ENCODE data around the gene MLC1. TPM values are rescaled to one million over a fixed set of nuclear protein-coding genes. Genes with fewer than 3 reads are reported as not detected.

Gene MLC1
- total RNA-seq, result under 0.01 TPM in 2 replicates

DNA sequence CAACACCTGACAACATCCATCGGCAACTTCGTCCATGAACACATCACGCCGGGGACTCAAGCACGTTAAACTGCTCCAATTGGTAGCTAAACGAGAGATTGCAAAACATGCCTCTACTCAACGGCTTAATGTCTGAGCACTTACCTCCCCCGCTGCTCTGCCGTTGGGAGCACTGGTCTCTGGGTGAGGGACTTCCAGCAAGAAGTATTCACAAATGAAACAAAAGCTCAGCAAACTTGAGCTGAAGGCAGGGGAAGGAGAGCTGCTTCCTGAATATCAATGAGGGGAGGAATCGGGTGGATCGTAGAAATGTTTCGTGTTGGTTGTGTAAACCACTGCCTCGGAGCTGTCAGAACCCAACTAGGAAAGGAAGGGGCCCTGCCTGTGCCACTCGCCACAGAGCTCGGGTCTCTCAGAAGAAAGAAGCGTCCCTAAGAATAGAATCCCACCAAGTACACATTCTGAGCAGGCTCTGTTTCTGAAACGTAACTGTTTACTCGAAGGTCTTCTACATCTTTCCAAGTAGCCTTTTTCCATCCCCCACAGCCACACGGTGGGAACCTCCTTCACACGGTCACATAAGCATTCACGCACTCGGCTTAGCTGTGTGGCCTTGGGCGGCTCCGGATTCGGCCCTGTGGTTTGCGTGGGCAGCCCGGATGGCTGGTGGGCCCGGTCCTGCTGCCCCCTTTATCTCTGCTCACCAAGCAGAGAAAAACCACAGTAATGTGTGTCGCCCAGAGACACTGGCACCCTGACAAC, at the start of gene MLC1:
TSS of gene MLC1 (minus strand) at position 216 of the 762 bp plus-strand sequence. CDS start 524 bp downstream, outside the sequence.

DNA sequence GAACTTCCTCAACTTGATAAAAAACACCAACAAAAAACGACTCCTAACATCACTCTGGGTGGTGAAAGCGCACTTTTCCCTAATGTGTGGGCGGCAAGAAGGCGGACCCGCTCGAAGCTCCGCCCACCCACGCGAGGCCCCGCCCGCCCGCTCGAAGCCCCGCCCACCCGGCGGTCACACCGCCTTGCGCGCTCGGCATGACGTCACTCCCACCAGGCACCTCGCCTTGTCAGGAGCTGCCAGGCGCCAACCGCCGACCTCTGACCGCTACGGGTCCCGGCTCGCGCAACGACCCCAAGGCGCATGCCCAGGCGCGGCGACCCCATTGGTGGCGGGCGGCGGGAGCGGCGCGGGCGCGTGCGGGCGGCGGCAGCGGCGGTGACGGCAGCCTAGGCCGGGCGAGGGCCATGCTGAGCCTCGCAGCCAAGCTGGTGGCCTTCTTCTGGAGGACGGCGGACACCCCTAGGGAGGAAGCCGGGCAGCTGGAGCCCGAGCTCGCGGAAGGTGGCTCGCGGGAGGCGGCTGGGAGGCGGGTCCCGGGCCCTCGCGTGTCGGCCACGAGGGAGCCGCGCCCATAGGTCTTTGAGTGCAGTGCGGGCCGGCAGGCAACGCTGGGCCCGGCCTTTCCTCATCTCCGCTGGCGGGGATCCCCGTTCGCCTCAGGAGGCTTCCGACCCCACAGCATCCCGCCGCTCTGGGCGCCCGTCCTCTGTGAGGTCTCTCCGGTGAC, 4.6 kb upstream of the MLC1 start, which contains the start of gene MOV10L1:
TSS of gene MOV10L1 (plus strand) at position 325 of the 730 bp plus-strand sequence. CDS start at position 408, 83 bp downstream.

DNA sequence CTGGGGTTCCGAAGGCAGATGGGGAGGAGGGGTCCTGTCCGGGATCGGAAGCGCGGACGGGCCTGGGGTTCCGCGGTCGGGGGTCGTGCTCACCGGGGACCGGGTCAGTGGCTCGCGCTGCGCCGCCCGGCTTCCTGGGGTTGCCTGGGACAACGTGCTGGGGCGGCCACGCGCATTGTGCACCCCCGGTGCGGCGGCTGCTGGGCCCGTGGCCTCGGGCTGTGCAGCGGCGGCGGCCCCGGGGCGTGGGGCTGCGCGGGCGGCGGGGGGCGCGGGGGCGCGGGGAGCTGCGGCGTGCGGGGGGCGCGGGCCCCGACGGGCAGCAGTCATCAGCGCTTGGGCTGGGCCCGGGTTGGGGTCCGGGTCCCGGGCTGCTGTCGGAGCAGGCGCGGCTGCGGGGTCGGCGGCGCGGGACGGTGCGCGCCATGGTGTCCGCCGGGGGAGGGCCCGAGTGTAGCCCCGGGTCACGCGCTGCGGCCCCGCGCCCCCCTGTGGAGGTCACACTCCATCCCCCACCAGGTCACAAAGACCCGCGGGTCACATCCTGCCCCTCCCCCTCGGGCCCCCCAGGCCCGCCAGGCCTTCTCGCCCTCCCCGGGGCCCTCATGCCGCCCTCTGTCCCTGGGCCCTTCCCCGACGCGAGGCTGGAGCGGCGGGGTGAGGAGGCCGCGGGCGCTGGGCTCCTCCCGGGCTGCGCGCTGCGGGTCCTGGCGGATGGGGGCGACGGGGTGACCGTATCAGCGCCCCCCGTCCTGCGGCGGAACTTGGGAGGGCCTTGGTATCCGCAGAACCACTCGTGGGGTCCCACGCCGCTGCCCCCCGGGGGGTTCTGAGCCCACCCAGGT, 26.9 kb downstream of the MLC1 start, which contains the start of gene TTLL8:
TSS of gene TTLL8 (minus strand) at position 238 of the 845 bp plus-strand sequence.

DNA sequence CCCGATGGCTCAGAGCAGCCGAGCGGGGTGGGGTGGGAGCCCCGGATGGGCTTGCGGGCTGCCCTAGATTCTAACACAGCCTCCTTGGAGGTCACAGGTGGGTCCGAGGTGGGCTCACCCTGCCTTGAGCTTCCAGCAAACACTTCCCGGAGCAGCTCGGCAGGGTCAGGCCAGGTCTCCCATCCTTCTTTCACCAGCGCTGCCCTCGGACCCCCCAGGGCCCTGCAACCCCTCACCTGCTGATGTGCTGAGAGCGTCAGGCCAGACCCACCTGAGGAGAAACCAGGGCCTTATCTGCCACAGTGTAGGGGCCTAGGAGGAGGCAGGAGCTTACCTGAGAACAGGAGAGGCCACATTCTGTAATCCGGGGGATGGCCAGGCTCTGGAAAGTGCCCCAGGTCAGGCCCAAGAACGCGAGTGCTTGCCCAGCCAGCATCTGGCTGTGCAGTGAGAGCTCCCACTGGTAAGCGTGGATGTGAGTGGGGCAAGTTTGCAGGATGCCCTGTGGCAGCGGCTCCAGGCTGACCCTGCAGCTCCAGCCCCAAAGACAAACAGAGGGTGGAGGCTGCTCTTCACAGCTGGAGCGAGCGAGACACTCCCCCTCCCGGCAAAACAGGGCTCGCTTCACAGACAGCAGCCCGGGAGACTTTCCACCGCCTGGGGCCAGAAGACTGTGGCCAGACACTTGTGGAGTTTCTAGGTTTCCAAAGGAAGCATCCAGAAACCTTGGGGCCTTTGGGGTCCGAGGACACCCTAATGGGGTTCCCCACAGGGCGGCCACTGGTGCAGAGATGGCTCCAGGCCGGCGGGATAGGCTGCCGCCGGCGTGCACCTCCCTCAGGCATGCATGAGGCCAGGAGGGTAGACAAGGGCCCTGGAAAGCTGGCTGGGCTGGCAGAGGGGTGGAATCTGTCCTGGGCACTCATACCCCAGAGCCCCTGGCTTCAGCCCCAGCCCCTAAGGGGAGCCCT, 72.7 kb downstream of the MLC1 start, which contains the start of gene IL17REL:
TSS of gene IL17REL (minus strand) at position 555 of the 971 bp plus-strand sequence. CDS start at position 436, 119 bp downstream.

Other genes with a start within 250 kb of the MLC1 start
- gene ZBED4, start 231.6 kb downstream of the MLC1 start, total RNA-seq, result 14.9 and 20.2 TPM in 2 replicates
- 29.8 and 39.0 TPM in 2 replicates for gene ALG12, start 167.0 kb downstream of the MLC1 start, total RNA-seq
- 58.1 and 87.2 TPM in 2 replicates for gene CRELD2, start 166.8 kb downstream of the MLC1 start, total RNA-seq
- gene PIM3, start 124.7 kb downstream of the MLC1 start, total RNA-seq, result 25.5 and 38.6 TPM in 2 replicates
- not detected in 2 replicates for gene IL17REL, start 72.7 kb downstream of the MLC1 start, total RNA-seq
- gene TTLL8, start 27.1 kb downstream of the MLC1 start, total RNA-seq, result not detected in 2 replicates
- gene MOV10L1, start 4.6 kb upstream of the MLC1 start, total RNA-seq, result 0.11 and 0.39 TPM in 2 replicates
- under 0.01 and 0.22 TPM in 2 replicates for gene PANX2, start 85.3 kb upstream of the MLC1 start, total RNA-seq
- gene TRABD, start 100.5 kb upstream of the MLC1 start, total RNA-seq, result 34.2 and 42.7 TPM in 2 replicates
- gene SELENOO, start 115.6 kb upstream of the MLC1 start, total RNA-seq, result 20.4 and 26.8 TPM in 2 replicates
- 34.5 and 44.2 TPM in 2 replicates for gene TUBGCP6, start 159.6 kb upstream of the MLC1 start, total RNA-seq
- 28.7 and 34.9 TPM in 2 replicates for gene HDAC10, start 165.8 kb upstream of the MLC1 start, total RNA-seq
- gene MAPK12, start 176.3 kb upstream of the MLC1 start, total RNA-seq, result 3.4 and 7.9 TPM in 2 replicates
- 2.3 and 2.7 TPM in 2 replicates for gene MAPK11, start 185.0 kb upstream of the MLC1 start, total RNA-seq
- gene PLXNB2, start 222.2 kb upstream of the MLC1 start, total RNA-seq, result 146 and 180 TPM in 2 replicates
- gene DENND6B, start 241.6 kb upstream of the MLC1 start, total RNA-seq, result 2.6 and 6.3 TPM in 2 replicates

All from placental epithelial cell (primary cell).